ENCODE results near the gene PDE4D.

Gene PDE4D

GRCh38 chr5:59487772-59488729, 405.5 kb downstream of the PDE4D start:
- 90 to 100% methylated on average over 1 of the region's 7 CpGs for WGBS, 2 experiments (ENCODE audit: insufficient coverage in 2 of 2)

GRCh38 chr5:59487068-59487686, 406.3 kb downstream of the PDE4D start:
- no peak overlapping the region for H3K4me3 ChIP-seq (ENCODE audit: extremely low read depth, insufficient read depth, low read length, poor library complexity, severe bottlenecking)
- WGBS, 2 experiments (ENCODE audit: insufficient coverage in 2 of 2) = 84 to 95% methylated on average over 4 of the region's 5 CpGs

More at GRCh38 chr5:59487772-59488729, 405.5 kb downstream of the PDE4D start:
- no peak overlapping the region for H3K4me3 ChIP-seq (ENCODE audit: extremely low read depth, insufficient read depth, low read length, poor library complexity, severe bottlenecking)
- H3K9me3 ChIP-seq (ENCODE audit: control insufficient read depth, low read length) = no peaks in the 10 kb centered on the region
- H3K4me1 ChIP-seq (ENCODE audit: control insufficient read depth, insufficient read depth, low read length, poor library complexity, severe bottlenecking) = peaks cover 14% of the 10 kb centered on the region
- H3K36me3 ChIP-seq (ENCODE audit: control insufficient read depth, insufficient read depth, low read length) = no peaks in the 10 kb centered on the region
- peak overlapping the region; percentile 51 for H3K27ac ChIP-seq (ENCODE audit: low read depth, low read length, severe bottlenecking)

GRCh38 chr5:59486508-59486907, 407.0 kb downstream of the PDE4D start:
- Histone ChIP-seq H3K27ac (ENCODE audit: low read depth, low read length, severe bottlenecking) (no peak overlapping the region), H3K4me3 (ENCODE audit: extremely low read depth, insufficient read depth, low read length, poor library complexity, severe bottlenecking) (no peak overlapping the region), H3K9me3 (ENCODE audit: control insufficient read depth, low read length) (no peaks in the 10 kb centered on the region), H3K36me3 (ENCODE audit: control insufficient read depth, insufficient read depth, low read length) (no peaks in the 10 kb centered on the region), H3K4me1 (ENCODE audit: control insufficient read depth, insufficient read depth, low read length, poor library complexity, severe bottlenecking) (peaks cover 14% of the 10 kb centered on the region)
- 100% methylated on average over 1 of the region's 2 CpGs; no CpG with 5 or more reads in 1 of the 2 experiments for WGBS, 2 experiments (ENCODE audit: insufficient coverage in 2 of 2)

More at GRCh38 chr5:59487068-59487686, 406.3 kb downstream of the PDE4D start:
- H3K4me1 ChIP-seq (ENCODE audit: control insufficient read depth, insufficient read depth, low read length, poor library complexity, severe bottlenecking) = peaks cover 14% of the 10 kb centered on the region
- no peaks in the 10 kb centered on the region for H3K36me3 ChIP-seq (ENCODE audit: control insufficient read depth, insufficient read depth, low read length)
- peak overlapping the region; percentile 51 for H3K27ac ChIP-seq (ENCODE audit: low read depth, low read length, severe bottlenecking)
- no peaks in the 10 kb centered on the region for H3K9me3 ChIP-seq (ENCODE audit: control insufficient read depth, low read length)

- Histone ChIP-seq H3K4me3 (ENCODE audit: extremely low read depth, insufficient read depth, low read length, poor library complexity, severe bottlenecking) (no peak overlapping the region), H3K9me3 (ENCODE audit: control insufficient read depth, low read length) (no peaks in the 10 kb centered on the region), H3K27ac (ENCODE audit: low read depth, low read length, severe bottlenecking) (no peak overlapping the region), H3K4me1 (ENCODE audit: control insufficient read depth, insufficient read depth, low read length, poor library complexity, severe bottlenecking) (peaks cover 14% of the 10 kb centered on the region), H3K36me3 (ENCODE audit: control insufficient read depth, insufficient read depth, low read length) (no peaks in the 10 kb centered on the region)
- WGBS, 2 experiments (ENCODE audit: insufficient coverage in 2 of 2) = no CpG with 5 or more reads among the region's 2 CpGs
Measured at GRCh38 chr5:59485629-59486439, 407.7 kb downstream of the PDE4D start.

GRCh38 chr5:59485107-59485506, 408.4 kb downstream of the PDE4D start:
- Histone ChIP-seq H3K36me3 (ENCODE audit: control insufficient read depth, insufficient read depth, low read length) (no peaks in the 10 kb centered on the region), H3K4me3 (ENCODE audit: extremely low read depth, insufficient read depth, low read length, poor library complexity, severe bottlenecking) (no peak overlapping the region), H3K27ac (ENCODE audit: low read depth, low read length, severe bottlenecking) (no peak overlapping the region), H3K4me1 (ENCODE audit: control insufficient read depth, insufficient read depth, low read length, poor library complexity, severe bottlenecking) (peaks cover 14% of the 10 kb centered on the region), H3K9me3 (ENCODE audit: control insufficient read depth, low read length) (no peaks in the 10 kb centered on the region)
- 100% methylated on average over 1 of the region's 2 CpGs; no CpG with 5 or more reads in 1 of the 2 experiments for WGBS, 2 experiments (ENCODE audit: insufficient coverage in 2 of 2)

- H3K27ac ChIP-seq (ENCODE audit: low read depth, low read length, severe bottlenecking) = no peak overlapping the region
- no peaks in the 10 kb centered on the region for H3K9me3 ChIP-seq (ENCODE audit: control insufficient read depth, low read length)
- H3K4me3 ChIP-seq (ENCODE audit: extremely low read depth, insufficient read depth, low read length, poor library complexity, severe bottlenecking) = no peak overlapping the region
- 88 to 100% methylated on average over 1 of the region's 2 CpGs for WGBS, 2 experiments (ENCODE audit: insufficient coverage in 2 of 2)
- H3K36me3 ChIP-seq (ENCODE audit: control insufficient read depth, insufficient read depth, low read length) = no peaks in the 10 kb centered on the region
- H3K4me1 ChIP-seq (ENCODE audit: control insufficient read depth, insufficient read depth, low read length, poor library complexity, severe bottlenecking) = peaks cover 14% of the 10 kb centered on the region
Measured at GRCh38 chr5:59484618-59485017, 408.9 kb downstream of the PDE4D start.

GRCh38 chr5:59483971-59484472, 409.5 kb downstream of the PDE4D start:
- Histone ChIP-seq H3K36me3 (ENCODE audit: control insufficient read depth, insufficient read depth, low read length) (no peaks in the 10 kb centered on the region), H3K27ac (ENCODE audit: low read depth, low read length, severe bottlenecking) (peak overlapping the region; percentile 39), H3K4me3 (ENCODE audit: extremely low read depth, insufficient read depth, low read length, poor library complexity, severe bottlenecking) (no peak overlapping the region), H3K9me3 (ENCODE audit: control insufficient read depth, low read length) (no peaks in the 10 kb centered on the region), H3K4me1 (ENCODE audit: control insufficient read depth, insufficient read depth, low read length, poor library complexity, severe bottlenecking) (peaks cover 14% of the 10 kb centered on the region)

- H3K36me3 ChIP-seq (ENCODE audit: control insufficient read depth, insufficient read depth, low read length) = no peaks in the 10 kb centered on the region
- H3K27ac ChIP-seq (ENCODE audit: low read depth, low read length, severe bottlenecking) = no peak overlapping the region
- 17 to 67% methylated on average over 1 to 2 of the region's 2 CpGs for WGBS, 2 experiments (ENCODE audit: insufficient coverage in 2 of 2)
- peaks cover 7% of the 10 kb centered on the region for H3K4me1 ChIP-seq (ENCODE audit: control insufficient read depth, insufficient read depth, low read length, poor library complexity, severe bottlenecking)
- no peak overlapping the region for H3K4me3 ChIP-seq (ENCODE audit: extremely low read depth, insufficient read depth, low read length, poor library complexity, severe bottlenecking)
- no peaks in the 10 kb centered on the region for H3K9me3 ChIP-seq (ENCODE audit: control insufficient read depth, low read length)
Measured at GRCh38 chr5:59479086-59479485, 414.4 kb downstream of the PDE4D start.

GRCh38 chr5:59474324-59474723, 419.2 kb downstream of the PDE4D start:
- H3K4me1 ChIP-seq (ENCODE audit: control insufficient read depth, insufficient read depth, low read length, poor library complexity, severe bottlenecking) = no peaks in the 10 kb centered on the region
- WGBS, 2 experiments (ENCODE audit: insufficient coverage in 2 of 2) = 100% methylated on average over 1 of the region's 1 CpG; no CpG with 5 or more reads in 1 of the 2 experiments
- H3K36me3 ChIP-seq (ENCODE audit: control insufficient read depth, insufficient read depth, low read length) = no peaks in the 10 kb centered on the region
- no peak overlapping the region for H3K27ac ChIP-seq (ENCODE audit: low read depth, low read length, severe bottlenecking)
- no peak overlapping the region for H3K4me3 ChIP-seq (ENCODE audit: extremely low read depth, insufficient read depth, low read length, poor library complexity, severe bottlenecking)
- no peaks in the 10 kb centered on the region for H3K9me3 ChIP-seq (ENCODE audit: control insufficient read depth, low read length)

- Histone ChIP-seq H3K4me3 (ENCODE audit: extremely low read depth, insufficient read depth, low read length, poor library complexity, severe bottlenecking) (no peak overlapping the region), H3K9me3 (ENCODE audit: control insufficient read depth, low read length) (no peaks in the 10 kb centered on the region), H3K36me3 (ENCODE audit: control insufficient read depth, insufficient read depth, low read length) (no peaks in the 10 kb centered on the region), H3K27ac (ENCODE audit: low read depth, low read length, severe bottlenecking) (no peak overlapping the region), H3K4me1 (ENCODE audit: control insufficient read depth, insufficient read depth, low read length, poor library complexity, severe bottlenecking) (no peaks in the 10 kb centered on the region)
Measured at GRCh38 chr5:59473611-59474010, 419.9 kb downstream of the PDE4D start.
